Measurements from ENCODE around the gene DPF1. TPM values are rescaled to one million over a fixed set of nuclear protein-coding genes. Genes with fewer than 3 reads are reported as not detected.

Gene DPF1
- total RNA-seq, 1 experiment from 2014 or later: 7.5 TPM

- no peak for DNase-seq (ENCODE audit: low read depth, low spot score)
- Histone ChIP-seq H3K4me1 (ENCODE audit: control insufficient read depth, insufficient read depth, low read length) (peaks cover 2% of the 10 kb centered on the region; the same call in 1 of the 2 replicates), H3K9me3 (ENCODE audit: control insufficient read depth, insufficient read depth, low read depth, low read length) (no peaks in the 10 kb centered on the region), H3K4me3 (ENCODE audit: low read depth in 2 of 2, low read length in 2 of 2) (no peak overlapping the region), H3K27me3 (ENCODE audit: control insufficient read depth, insufficient read depth, low read length) (no peaks in the 10 kb centered on the region), H3K36me3 (ENCODE audit: control insufficient read depth, insufficient read depth, low read length) (no peaks in the 10 kb centered on the region), H3K27ac (ENCODE audit: low read length) (no peak overlapping the region)
- in situ Hi-C loops (cut with HindIII; ENCODE audit: low pct_unique_long_range_greater_than_20kb, low sequenced_read_pairs) (no loop called here), intact Hi-C loops (cut with micrococcal nuclease; ENCODE audit: unreplicated experiment) (no loop called here)
- no peak for ATAC-seq
- ChIA-PET POLR2A (no interaction called here), CTCF (no interaction called here)
- BruUV-seq (replicated peaks): no TSS peak
- TF ChIP-seq SIN3A (IDR thresholded peaks at IDR 0.05; ENCODE audit: borderline replicate concordance, insufficient read depth, low read depth, low read length): no peak
- TF ChIP-seq REST (IDR thresholded peaks at IDR 0.05; ENCODE audit: insufficient read depth in 1 of 2, low read depth in 2 of 2, low read length in 1 of 2): no peak
- no peak for TF ChIP-seq TCF7L2 (IDR thresholded peaks at IDR 0.05; ENCODE audit: low read depth, low read length)
Observed at GRCh38 chr19:38202504-38202903, 21.5 kb downstream of the DPF1 start.

GRCh38 chr19:38201731-38202130 is 22.3 kb downstream of the DPF1 start:
- no peaks in the 10 kb centered on the region for H3K36me3 ChIP-seq (ENCODE audit: control insufficient read depth, insufficient read depth, low read length)
- ChIA-PET CTCF (no interaction called here), POLR2A (interaction anchor here (0.6 kb wide), 1 partner anchor 198 kb away, joined by 3 read pairs; no protein-coding TSS in a partner anchor)
- H3K9me3 ChIP-seq (ENCODE audit: control insufficient read depth, insufficient read depth, low read depth, low read length): no peaks in the 10 kb centered on the region
- ATAC-seq (no peak), DNase-seq (ENCODE audit: low read depth, low spot score) (no peak)
- H3K4me3 ChIP-seq (ENCODE audit: low read depth in 2 of 2, low read length in 2 of 2): no peak overlapping the region
- H3K4me1 ChIP-seq (ENCODE audit: control insufficient read depth, insufficient read depth, low read length): no peaks in the 10 kb centered on the region
- in situ Hi-C loops (cut with HindIII; ENCODE audit: low pct_unique_long_range_greater_than_20kb, low sequenced_read_pairs): no loop called here
- no TSS peak for BruUV-seq (replicated peaks)
- TF ChIP-seq CTCF (IDR thresholded peaks at IDR 0.05) (no peak), SIN3A (IDR thresholded peaks at IDR 0.05; ENCODE audit: borderline replicate concordance, insufficient read depth, low read depth, low read length) (no peak), TCF7L2 (IDR thresholded peaks at IDR 0.05; ENCODE audit: low read depth, low read length) (no peak), POLR2AphosphoS5 (IDR thresholded peaks at IDR 0.05; ENCODE audit: low read depth, low read length) (no peak), REST (IDR thresholded peaks at IDR 0.05; ENCODE audit: insufficient read depth in 1 of 2, low read depth in 2 of 2, low read length in 1 of 2) (no peak)
- no peak overlapping the region for H3K27ac ChIP-seq (ENCODE audit: low read length)
- intact Hi-C loops (cut with micrococcal nuclease; ENCODE audit: unreplicated experiment): no loop called here
- H3K27me3 ChIP-seq (ENCODE audit: control insufficient read depth, insufficient read depth, low read length): no peaks in the 10 kb centered on the region

Measured in Panc1 (cell line).